ENCODE measurements around the gene PBX4.

GRCh38 chr19:19602136-19602712 lies 16.3 kb downstream of the PBX4 start:
- TF ChIP-seq CTCF (IDR thresholded peaks at IDR 0.05; ENCODE audit: insufficient read depth, low read length, poor library complexity, severe bottlenecking) (no peak), EZH2phosphoT487 (conservative IDR thresholded peaks at IDR 0.05; ENCODE audit: low read length) (no peak)
